Hindlimb muscle (tissue), 1 donor: ENCODE measurements around the gene FGFR2. TPM values are rescaled to one million over a fixed set of nuclear protein-coding genes. Genes with fewer than 3 reads are reported as not detected.

Experiments
- DNase-seq: peaks from one replicate; pipeline ENCODE4 v3.0.0-alpha.2; 2013
- polyA plus RNA-seq: library from polyadenylated mRNA; unstranded; fragments of 120-200 nt; gene quantifications from one replicate; pipeline ENCODE4 v1.2.1, GENCODE V29; 2013; ENCODE audit not compliant: insufficient read length

The FGFR2 gene
- polyA plus RNA-seq, 1 donor: 3.6 TPM

- no peak for DNase-seq
These were observed 112.7 kb downstream of the FGFR2 start for GRCh38 chr10:121485436-121486139.

- no peak for DNase-seq
These were observed 113.4 kb downstream of the FGFR2 start for GRCh38 chr10:121484816-121485215.

- no peak for DNase-seq
These were observed 113.8 kb downstream of the FGFR2 start for GRCh38 chr10:121484401-121484800.

- no peak for DNase-seq
These were observed 117.1 kb downstream of the FGFR2 start for GRCh38 chr10:121481180-121481579.

- DNase-seq: no peak
These were observed 119.7 kb downstream of the FGFR2 start for GRCh38 chr10:121478556-121478955.

- DNase-seq: no peak
These were observed 128.2 kb downstream of the FGFR2 start for GRCh38 chr10:121469797-121470606.

GRCh38 chr10:121468726-121469125, 129.5 kb downstream of the FGFR2 start:
- no peak for DNase-seq

- no peak for DNase-seq
These were observed 131.8 kb downstream of the FGFR2 start for GRCh38 chr10:121466424-121466823.

GRCh38 chr10:121465215-121465614, 133.0 kb downstream of the FGFR2 start:
- DNase-seq: no peak

GRCh38 chr10:121464517-121464916, 133.7 kb downstream of the FGFR2 start:
- DNase-seq: no peak

- DNase-seq: no peak
These were observed 135.3 kb downstream of the FGFR2 start for GRCh38 chr10:121462955-121463354.

- DNase-seq: no peak
These were observed 136.0 kb downstream of the FGFR2 start for GRCh38 chr10:121462281-121462680.

GRCh38 chr10:121461307-121461706, 136.9 kb downstream of the FGFR2 start:
- DNase-seq: no peak

- no peak for DNase-seq
These were observed 137.5 kb downstream of the FGFR2 start for GRCh38 chr10:121460733-121461132.

- DNase-seq: no peak
These were observed 138.4 kb downstream of the FGFR2 start for GRCh38 chr10:121459622-121460453.

GRCh38 chr10:121459279-121459621, 139.0 kb downstream of the FGFR2 start:
- no peak for DNase-seq

GRCh38 chr10:121457729-121458128, 140.5 kb downstream of the FGFR2 start:
- DNase-seq: no peak

- no peak for DNase-seq
These were observed 142.9 kb downstream of the FGFR2 start for GRCh38 chr10:121455377-121455776.

- DNase-seq: no peak
These were observed 143.5 kb downstream of the FGFR2 start for GRCh38 chr10:121454781-121455180.

- no peak for DNase-seq
These were observed 145.1 kb downstream of the FGFR2 start for GRCh38 chr10:121453160-121453559.

GRCh38 chr10:121452581-121452980, 145.7 kb downstream of the FGFR2 start:
- DNase-seq: no peak

- no peak for DNase-seq
These were observed 148.0 kb downstream of the FGFR2 start for GRCh38 chr10:121450247-121450646.

GRCh38 chr10:121449482-121449924, 148.7 kb downstream of the FGFR2 start:
- no peak for DNase-seq
